HEK293 (cell line): ENCODE measurements around the gene NTSR1.

Source experiments
- CTCF ChIA-PET: fragments of 350-600 bp; formaldehyde crosslinking; extraction: SDS; loops from one replicate; lab custom pipeline; 2021; ENCODE audit warnings: antibody characterized with exemption; lab: Yijun Ruan, JAX
- POLR2A ChIA-PET: fragments of 300-600 bp; formaldehyde crosslinking; extraction: SDS; loops from one replicate; lab custom pipeline; 2020; ENCODE audit warnings: antibody characterized with exemption, inconsistent platforms; lab: Yijun Ruan, JAX
- H3K27ac ChIP-seq: fragments of 200-500 bp; sonication (Bioruptor generic); 2 replicates; pipeline ENCODE4 v1.5.1; 2014; ENCODE audit warnings: low read depth, low read length, control low read depth, inconsistent platforms; ENCODE audit errors: extremely low read depth
- H3K36me3 ChIP-seq, 2 experiments: fragments of 200-500 bp in 1 of 2; sonication (Bioruptor generic) in 1 of 2; 1 replicate in 1 of 2; 2 replicates in 1 of 2; pipeline ENCODE4 v1.5.1; 2014 to 2017; ENCODE audit warnings: inconsistent platforms in 2 of 2, low read length in 2 of 2; ENCODE audit not compliant: control insufficient read depth in 2 of 2, insufficient read depth in 1 of 2
- H3K4me1 ChIP-seq: fragments of 200-500 bp; sonication (Bioruptor generic); 2 replicates; pipeline ENCODE4 v1.5.1; 2014; ENCODE audit warnings: mild to moderate bottlenecking, low read length, inconsistent platforms; ENCODE audit not compliant: control insufficient read depth, insufficient read depth
- H3K4me3 ChIP-seq: 2 replicates; pipeline ENCODE4 v1.5.1; 2011; ENCODE audit warnings: low read depth, mild to moderate bottlenecking, control low read depth, low read length, moderate library complexity
- H3K9me3 ChIP-seq: fragments of 200-500 bp; sonication (Bioruptor generic); 2 replicates; pipeline ENCODE4 v1.5.1; 2014; ENCODE audit warnings: low read depth, low read length, inconsistent platforms; ENCODE audit not compliant: control insufficient read depth, insufficient read depth
- CTCF ChIP-seq: fragments of 450-650 bp; formaldehyde crosslinking; IDR thresholded peaks from 2 replicates; pipeline ENCODE4 v1.5.1; 2016; ENCODE audit warnings: missing biosample characterization, missing genetic modification characterization
- GLI4 ChIP-seq: fragments of 450-650 bp; formaldehyde crosslinking; IDR thresholded peaks from 2 replicates; pipeline ENCODE4 v1.5.1; 2016; ENCODE audit warnings: missing biosample characterization, missing genetic modification characterization
- GLIS1 ChIP-seq: fragments of 450-650 bp; formaldehyde crosslinking; IDR thresholded peaks from 2 replicates; pipeline ENCODE4 v1.5.1; 2016; ENCODE audit warnings: missing biosample characterization, missing genetic modification characterization
- KLF1 ChIP-seq: fragments of 450-650 bp; formaldehyde crosslinking; IDR thresholded peaks from 2 replicates; pipeline ENCODE4 v1.5.1; 2016; ENCODE audit warnings: missing biosample characterization, missing genetic modification characterization
- SCRT2 ChIP-seq: fragments of 450-650 bp; formaldehyde crosslinking; IDR thresholded peaks from 2 replicates; pipeline ENCODE4 v1.5.1; 2016; ENCODE audit warnings: missing biosample characterization, missing genetic modification characterization
- SP7 ChIP-seq: fragments of 450-650 bp; formaldehyde crosslinking; IDR thresholded peaks from 2 replicates; pipeline ENCODE4 v1.5.1; 2016; ENCODE audit warnings: missing biosample characterization, missing genetic modification characterization
- TCF7L2 ChIP-seq: IDR thresholded peaks from 2 replicates; pipeline ENCODE4 v1.6.1; 2011; ENCODE audit warnings: low read depth, mild to moderate bottlenecking, inconsistent platforms, low read length, moderate library complexity, borderline replicate concordance
- YY2 ChIP-seq: fragments of 450-650 bp; formaldehyde crosslinking; IDR thresholded peaks from 2 replicates; pipeline ENCODE4 v1.5.1; 2016; ENCODE audit warnings: missing biosample characterization, missing genetic modification characterization
- ZBTB21 ChIP-seq: fragments of 450-650 bp; formaldehyde crosslinking; IDR thresholded peaks from 2 replicates; pipeline ENCODE4 v1.5.1; 2017; ENCODE audit warnings: missing biosample characterization, missing genetic modification characterization
- ZBTB48 ChIP-seq: fragments of 450-650 bp; formaldehyde crosslinking; IDR thresholded peaks from 2 replicates; pipeline ENCODE4 v1.5.1; 2016; ENCODE audit warnings: missing biosample characterization, missing genetic modification characterization
- ZEB2 ChIP-seq: fragments of 450-650 bp; formaldehyde crosslinking; IDR thresholded peaks from 2 replicates; pipeline ENCODE4 v1.5.1; 2016; ENCODE audit warnings: missing biosample characterization, missing genetic modification characterization
- ZIC2 ChIP-seq: fragments of 450-650 bp; formaldehyde crosslinking; IDR thresholded peaks from 2 replicates; pipeline ENCODE4 v1.5.1; 2016; ENCODE audit warnings: missing biosample characterization, missing genetic modification characterization
- ZNF138 ChIP-seq: fragments of 450-650 bp; formaldehyde crosslinking; IDR thresholded peaks from 2 replicates; pipeline ENCODE4 v1.5.1; 2016; ENCODE audit warnings: missing biosample characterization, missing genetic modification characterization, borderline replicate concordance
- ZNF174 ChIP-seq: fragments of 450-650 bp; formaldehyde crosslinking; IDR thresholded peaks from 2 replicates; pipeline ENCODE4 v1.5.0; 2017; ENCODE audit warnings: missing biosample characterization, mild to moderate bottlenecking, missing genetic modification characterization
- ZNF221 ChIP-seq: fragments of 450-650 bp; formaldehyde crosslinking; IDR thresholded peaks from 2 replicates; pipeline ENCODE4 v1.5.1; 2017; ENCODE audit warnings: missing biosample characterization, missing genetic modification characterization, borderline replicate concordance
- ZNF423 ChIP-seq: fragments of 450-650 bp; formaldehyde crosslinking; IDR thresholded peaks from 2 replicates; pipeline ENCODE4 v1.5.1; 2016; ENCODE audit warnings: missing biosample characterization, missing genetic modification characterization
- ZNF426 ChIP-seq: fragments of 450-650 bp; formaldehyde crosslinking; IDR thresholded peaks from 2 replicates; pipeline ENCODE4 v1.5.1; 2017; ENCODE audit warnings: missing biosample characterization, missing genetic modification characterization, mild to moderate bottlenecking, inconsistent platforms, moderate library complexity
- ZNF544 ChIP-seq: fragments of 450-650 bp; formaldehyde crosslinking; IDR thresholded peaks from 2 replicates; pipeline ENCODE4 v1.5.0; 2017; ENCODE audit warnings: missing biosample characterization, missing genetic modification characterization
- ZNF623 ChIP-seq: fragments of 450-650 bp; formaldehyde crosslinking; IDR thresholded peaks from 2 replicates; pipeline ENCODE4 v1.5.1; 2016; ENCODE audit warnings: missing biosample characterization, missing genetic modification characterization
- ZNF629 ChIP-seq: fragments of 450-650 bp; formaldehyde crosslinking; IDR thresholded peaks from 2 replicates; pipeline ENCODE4 v1.5.1; 2017; ENCODE audit warnings: missing biosample characterization, missing genetic modification characterization
- ZNF747 ChIP-seq: fragments of 450-650 bp; formaldehyde crosslinking; IDR thresholded peaks from 2 replicates; pipeline ENCODE4 v1.5.1; 2016; ENCODE audit warnings: missing biosample characterization, missing genetic modification characterization
- ZNF76 ChIP-seq: fragments of 450-650 bp; formaldehyde crosslinking; IDR thresholded peaks from 2 replicates; pipeline ENCODE4; 2016; ENCODE audit warnings: low read depth, missing biosample characterization, missing genetic modification characterization, borderline replicate concordance
- ZNF777 ChIP-seq: fragments of 450-650 bp; formaldehyde crosslinking; IDR thresholded peaks from 2 replicates; pipeline ENCODE4 v1.5.1; 2017; ENCODE audit warnings: missing biosample characterization, missing genetic modification characterization, borderline replicate concordance
- ZNF843 ChIP-seq: fragments of 450-650 bp; formaldehyde crosslinking; IDR thresholded peaks from 2 replicates; pipeline ENCODE4 v1.5.1; 2016; ENCODE audit warnings: missing biosample characterization, missing genetic modification characterization
- TF ChIP-seq, protein P1 (sequence below): fragments of 450-650 bp; formaldehyde crosslinking; IDR thresholded peaks from 2 replicates; pipeline ENCODE4 v1.5.1; 2016; ENCODE audit warnings: missing biosample characterization, missing genetic modification characterization
- TF ChIP-seq, protein P2 (sequence below): fragments of 450-650 bp; IDR thresholded peaks from 2 replicates; pipeline ENCODE4 v1.5.1; 2018; ENCODE audit warnings: missing biosample characterization, mild to moderate bottlenecking, missing genetic modification characterization
- TF ChIP-seq, protein P3 (sequence below): fragments of 450-650 bp; formaldehyde crosslinking; IDR thresholded peaks from 2 replicates; pipeline ENCODE4 v1.5.1; 2016; ENCODE audit warnings: missing biosample characterization, missing genetic modification characterization

The NTSR1 gene

GRCh38 chr20:62702895-62703852 is 5.5 kb upstream of the NTSR1 start:
- ChIA-PET POLR2A (interaction anchor here (1.1 to 1.7 kb wide), 2 partner anchors 61 to 91 kb away, joined by 3 to 5 read pairs; partner anchors contain the start of gene SLCO4A1), CTCF (interaction anchor here (0.8 to 1.5 kb wide), 2 partner anchors 88 to 105 kb away, joined by 4 read pairs; no protein-coding TSS in a partner anchor)
- TF ChIP-seq ZNF623, result no peak
- TF ChIP-seq ZNF426, result no peak
- TF ChIP-seq ZEB2, result peak; percentile 48
- 0 out of 2 replicates have a peak, but pooled peaks have one; percentile 8 for TF ChIP-seq CTCF (tag by site-specific recombination)
- no peak for TF ChIP-seq ZNF747 (tag by site-specific recombination)
- TF ChIP-seq ZNF777, result no peak
- TF ChIP-seq ZNF843 (tag by site-specific recombination), result no peak
- TF ChIP-seq ZBTB21 (tag by site-specific recombination), result no peak
- TF ChIP-seq GLIS1 (tag by site-specific recombination), result peak; percentile 51; the same call in 1 of the 2 replicates
- TF ChIP-seq ZIC2 (tag by site-specific recombination), result peak; percentile 37; the same call in 1 of the 2 replicates
- no peak for TF ChIP-seq ZNF76 (tag by site-specific recombination)
- TF ChIP-seq KLF1, result no peak
- no peak for TF ChIP-seq GLI4 (tag by site-specific recombination)
- TF ChIP-seq YY2 (tag by site-specific recombination), result no peak
- TF ChIP-seq, protein P1, sequence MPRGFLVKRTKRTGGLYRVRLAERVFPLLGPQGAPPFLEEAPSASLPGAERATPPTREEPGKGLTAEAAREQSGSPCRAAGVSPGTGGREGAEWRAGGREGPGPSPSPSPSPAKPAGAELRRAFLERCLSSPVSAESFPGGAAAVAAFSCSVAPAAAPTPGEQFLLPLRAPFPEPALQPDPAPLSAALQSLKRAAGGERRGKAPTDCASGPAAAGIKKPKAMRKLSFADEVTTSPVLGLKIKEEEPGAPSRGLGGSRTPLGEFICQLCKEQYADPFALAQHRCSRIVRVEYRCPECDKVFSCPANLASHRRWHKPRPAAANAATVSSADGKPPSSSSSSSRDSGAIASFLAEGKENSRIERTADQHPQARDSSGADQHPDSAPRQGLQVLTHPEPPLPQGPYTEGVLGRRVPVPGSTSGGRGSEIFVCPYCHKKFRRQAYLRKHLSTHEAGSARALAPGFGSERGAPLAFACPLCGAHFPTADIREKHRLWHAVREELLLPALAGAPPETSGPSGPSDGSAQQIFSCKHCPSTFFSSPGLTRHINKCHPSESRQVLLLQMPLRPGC (tag by site-specific recombination), result no peak
- TF ChIP-seq, protein P2, sequence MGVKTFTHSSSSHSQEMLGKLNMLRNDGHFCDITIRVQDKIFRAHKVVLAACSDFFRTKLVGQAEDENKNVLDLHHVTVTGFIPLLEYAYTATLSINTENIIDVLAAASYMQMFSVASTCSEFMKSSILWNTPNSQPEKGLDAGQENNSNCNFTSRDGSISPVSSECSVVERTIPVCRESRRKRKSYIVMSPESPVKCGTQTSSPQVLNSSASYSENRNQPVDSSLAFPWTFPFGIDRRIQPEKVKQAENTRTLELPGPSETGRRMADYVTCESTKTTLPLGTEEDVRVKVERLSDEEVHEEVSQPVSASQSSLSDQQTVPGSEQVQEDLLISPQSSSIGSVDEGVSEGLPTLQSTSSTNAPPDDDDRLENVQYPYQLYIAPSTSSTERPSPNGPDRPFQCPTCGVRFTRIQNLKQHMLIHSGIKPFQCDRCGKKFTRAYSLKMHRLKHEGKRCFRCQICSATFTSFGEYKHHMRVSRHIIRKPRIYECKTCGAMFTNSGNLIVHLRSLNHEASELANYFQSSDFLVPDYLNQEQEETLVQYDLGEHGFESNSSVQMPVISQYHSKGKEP (tag by site-specific recombination), result no peak
- TF ChIP-seq SP7 (tag by site-specific recombination), result no peak
- TF ChIP-seq ZNF544 (tag by site-specific recombination), result no peak
- peak; percentile 88 for TF ChIP-seq SCRT2 (tag by site-specific recombination)
- TF ChIP-seq TCF7L2, result no peak
- TF ChIP-seq ZNF174 (tag by site-specific recombination), result no peak
- TF ChIP-seq ZNF221, result no peak
- TF ChIP-seq, protein P3, sequence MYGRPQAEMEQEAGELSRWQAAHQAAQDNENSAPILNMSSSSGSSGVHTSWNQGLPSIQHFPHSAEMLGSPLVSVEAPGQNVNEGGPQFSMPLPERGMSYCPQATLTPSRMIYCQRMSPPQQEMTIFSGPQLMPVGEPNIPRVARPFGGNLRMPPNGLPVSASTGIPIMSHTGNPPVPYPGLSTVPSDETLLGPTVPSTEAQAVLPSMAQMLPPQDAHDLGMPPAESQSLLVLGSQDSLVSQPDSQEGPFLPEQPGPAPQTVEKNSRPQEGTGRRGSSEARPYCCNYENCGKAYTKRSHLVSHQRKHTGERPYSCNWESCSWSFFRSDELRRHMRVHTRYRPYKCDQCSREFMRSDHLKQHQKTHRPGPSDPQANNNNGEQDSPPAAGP (tag by site-specific recombination), result 0 out of 2 replicates have a peak, but pooled peaks have one; percentile 43
- TF ChIP-seq ZNF138 (tag by site-specific recombination), result no peak
- peak; percentile 71; the same call in 1 of the 2 replicates for TF ChIP-seq ZBTB48
- no peak for TF ChIP-seq ZNF423 (tag by site-specific recombination)
- TF ChIP-seq ZNF629 (tag by site-specific recombination), result 0 out of 2 replicates have a peak, but pooled peaks have one; percentile 42
- Histone ChIP-seq H3K36me3 (no peaks in the 10 kb centered on the region), H3K4me3 (no peak overlapping the region), H3K4me1 (peaks cover 15% of the 10 kb centered on the region), H3K9me3 (no peaks in the 10 kb centered on the region), H3K27ac (no peak overlapping the region; the same call in 1 of the 2 replicates)
